Activated T-helper 1 cell treated with anti-CD3 and anti-CD28 coated beads, Interleukin-12 subunit alpha, Interleukin-12 subunit beta, Interleukin-2, Interleukin-4 antibody, amounts not matched to agents 30 ng/mL and 10 ng/mL and 1 ng/mL, durations not matched to agents 14 hours and 24 hours and 36 hours (primary cell): ENCODE measurements around the gene HYAL2. TPM values are rescaled to one million over a fixed set of nuclear protein-coding genes. Genes with fewer than 3 reads are reported as not detected.
"Not testable (repeated sequence)": the region's sequence is repeated elsewhere in the genome, so short reads cannot be mapped to it uniquely, and the experiment has no call there.

ENCODE experiments used
- DNase-seq: peaks from one replicate; pipeline ENCODE4 v3.0.0; 2021; ENCODE audit warnings: low spot score
- H3K27ac Mint-ChIP-seq: one replicate; pipeline ENCODE4 v1.8.0; 2021; ENCODE audit warnings: mild to moderate bottlenecking, mixed read lengths
- H3K27me3 Mint-ChIP-seq: one replicate; pipeline ENCODE4 v1.8.0; 2022; ENCODE audit warnings: mild to moderate bottlenecking, moderate library complexity, mixed read lengths; ENCODE audit not compliant: insufficient read depth
- H3K36me3 Mint-ChIP-seq: one replicate; pipeline ENCODE4 v1.8.0; 2021; ENCODE audit warnings: low read depth, mixed read lengths
- H3K4me1 Mint-ChIP-seq: one replicate; pipeline ENCODE4 v1.8.0; 2021; ENCODE audit warnings: low read depth, mixed read lengths
- H3K4me3 Mint-ChIP-seq: one replicate; pipeline ENCODE4 v1.8.0; 2021; ENCODE audit warnings: mild to moderate bottlenecking, moderate library complexity, mixed read lengths
- H3K9me3 Mint-ChIP-seq: one replicate; pipeline ENCODE4 v1.8.0; 2021; ENCODE audit warnings: mixed read lengths
- intact Hi-C: fragments of 100-400 bp; cut with micrococcal nuclease; formaldehyde crosslinking; loops from one replicate; pipeline ENCODE4 v1.15.1; 2024
- total RNA-seq: library from RNA; stranded (reverse); gene quantifications from 2 replicates; pipeline ENCODE4 v1.2.3, GENCODE V29; 2022

Gene HYAL2
- total RNA-seq, 1 donor from 2014 or later: 15.5 TPM

DNA sequence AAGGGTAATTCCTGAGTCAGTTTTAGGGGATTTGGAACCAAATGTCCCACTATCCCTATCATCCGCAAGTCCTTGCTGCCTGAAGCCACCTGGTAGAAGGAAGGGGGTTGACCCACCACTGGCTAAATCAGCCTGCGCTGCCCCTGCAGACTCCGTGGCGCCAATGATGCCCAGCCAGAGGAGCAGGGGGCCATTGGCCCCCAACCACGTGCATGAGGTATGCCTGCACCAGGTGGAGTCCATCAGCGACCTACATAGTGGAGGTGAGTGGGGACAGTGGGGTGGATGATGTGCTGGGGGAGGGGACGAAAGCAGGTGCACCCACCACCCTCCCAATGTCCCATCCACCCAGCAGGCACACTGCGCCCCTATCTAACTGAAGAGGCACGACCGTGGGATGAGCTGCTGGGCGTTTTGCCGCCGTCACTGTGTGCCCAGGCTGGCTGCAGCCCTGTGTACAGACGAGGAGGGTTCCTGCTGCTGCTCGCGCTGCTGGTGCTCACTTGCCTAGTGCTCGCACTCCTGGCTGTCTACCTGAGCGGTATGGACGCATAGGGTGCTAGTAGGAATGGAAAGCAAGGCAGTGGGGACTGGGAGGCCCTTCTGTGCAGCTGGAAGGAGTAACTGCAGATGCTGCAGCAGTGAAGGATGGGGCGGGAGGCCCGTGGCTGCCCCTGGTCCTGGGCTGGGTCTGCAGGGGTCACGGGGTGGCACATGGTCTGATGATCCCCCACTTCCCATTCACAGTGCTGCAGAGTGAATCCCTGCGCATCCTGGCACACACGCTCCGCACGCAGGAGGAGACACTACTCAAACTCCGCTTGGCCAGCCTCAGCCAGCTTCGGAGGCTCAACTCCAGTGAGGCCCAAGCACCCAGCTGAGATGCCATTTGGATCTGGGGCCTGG, 36.0 kb downstream of the HYAL2 start:
- Mint-ChIP-seq H3K27ac (no peak overlapping the region), H3K4me3 (no peak overlapping the region), H3K36me3 (peaks cover 15% of the 10 kb centered on the region), H3K4me1 (peaks cover 6% of the 10 kb centered on the region), H3K9me3 (no peaks in the 10 kb centered on the region), H3K27me3 (no peaks in the 10 kb centered on the region)
- intact Hi-C loops: no loop called here
- DNase-seq: no peak

DNA sequence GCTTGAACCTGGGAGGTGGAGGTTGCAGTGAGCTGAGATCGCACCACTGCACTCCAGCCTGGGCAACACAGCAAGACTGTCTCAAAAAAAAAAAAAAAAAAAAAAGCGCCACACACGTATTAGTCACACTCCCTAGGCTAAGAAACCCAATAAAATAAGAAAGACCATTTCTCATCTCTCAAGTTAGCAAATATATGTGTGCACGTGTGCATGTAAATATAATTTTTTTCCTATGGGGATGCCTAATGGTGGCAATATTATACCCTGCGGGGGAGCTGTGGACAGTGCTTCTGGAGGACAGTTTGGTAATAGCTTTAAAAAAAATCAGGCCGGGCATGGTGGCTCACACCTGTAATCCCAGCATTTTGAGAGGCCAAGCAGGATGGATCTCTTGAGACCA, 38.4 kb downstream of the HYAL2 start:
- H3K9me3 Mint-ChIP-seq, H3K4me3 Mint-ChIP-seq, H3K27me3 Mint-ChIP-seq, intact Hi-C loops, H3K36me3 Mint-ChIP-seq, DNase-seq, H3K4me1 Mint-ChIP-seq, H3K27ac Mint-ChIP-seq: not testable (repeated sequence)

GRCh38 chr3:50279255-50280016, 43.1 kb downstream of the HYAL2 start:
- no peaks in the 10 kb centered on the region for H3K36me3 Mint-ChIP-seq
- no peaks in the 10 kb centered on the region for H3K9me3 Mint-ChIP-seq
- no peak overlapping the region for H3K27ac Mint-ChIP-seq
- peaks cover 31% of the 10 kb centered on the region for H3K27me3 Mint-ChIP-seq
- no peak overlapping the region for H3K4me3 Mint-ChIP-seq
- intact Hi-C loops: no loop called here
- H3K4me1 Mint-ChIP-seq: peaks cover 11% of the 10 kb centered on the region
- no peak for DNase-seq

DNA sequence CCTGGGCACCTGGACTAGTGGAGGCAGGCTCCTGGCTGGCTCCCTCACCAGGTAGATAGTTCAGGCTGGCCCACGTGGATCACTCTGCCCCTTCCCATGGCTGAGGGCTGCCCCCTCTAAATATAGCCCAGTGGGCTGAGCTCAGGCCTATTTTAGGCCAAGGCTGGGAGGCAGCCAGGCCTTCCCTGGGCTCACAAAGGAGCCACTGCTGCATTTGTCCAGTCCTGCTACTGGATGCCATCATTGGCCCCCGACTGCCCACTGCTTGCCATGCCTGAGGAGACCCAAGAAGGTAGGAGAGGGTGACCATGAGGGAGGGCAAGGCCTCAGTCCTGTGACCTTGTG, 43.7 kb downstream of the HYAL2 start, which contains the start of gene LSMEM2:
LSMEM2 (plus strand) TSS at position 208 of the 345 bp plus-strand sequence; CDS start at position 235, 27 bp downstream.
- Mint-ChIP-seq H3K4me1 (peaks cover 16% of the 10 kb centered on the region), H3K4me3 (no peak within 1 kb of the TSS), H3K27me3 (peaks cover 36% of the 10 kb centered on the region), H3K9me3 (no peaks in the 10 kb centered on the region), H3K36me3 (no peaks in the 10 kb centered on the region), H3K27ac (no peak within 1 kb of the TSS)
- no peak for DNase-seq
- intact Hi-C loops: no loop called here

GRCh38 chr3:50278123-50278879, 44.2 kb downstream of the HYAL2 start:
- H3K27me3 Mint-ChIP-seq: peaks cover 36% of the 10 kb centered on the region
- peaks cover 16% of the 10 kb centered on the region for H3K4me1 Mint-ChIP-seq
- H3K9me3 Mint-ChIP-seq: no peaks in the 10 kb centered on the region
- no peak for DNase-seq
- no peak overlapping the region for H3K27ac Mint-ChIP-seq
- H3K4me3 Mint-ChIP-seq: no peak overlapping the region
- no peaks in the 10 kb centered on the region for H3K36me3 Mint-ChIP-seq
- intact Hi-C loops: no loop called here

- intact Hi-C loops: no loop called here
- H3K4me1 Mint-ChIP-seq: peaks cover 21% of the 10 kb centered on the region
- H3K4me3 Mint-ChIP-seq: no peak overlapping the region
- H3K27ac Mint-ChIP-seq: no peak overlapping the region
- H3K36me3 Mint-ChIP-seq: no peaks in the 10 kb centered on the region
- H3K9me3 Mint-ChIP-seq: no peaks in the 10 kb centered on the region
- DNase-seq: no peak
- peaks cover 40% of the 10 kb centered on the region for H3K27me3 Mint-ChIP-seq
Measured at GRCh38 chr3:50276762-50277101, 45.8 kb downstream of the HYAL2 start.

- no peak overlapping the region for H3K4me3 Mint-ChIP-seq
- H3K9me3 Mint-ChIP-seq: no peaks in the 10 kb centered on the region
- no peak for DNase-seq
- no peaks in the 10 kb centered on the region for H3K36me3 Mint-ChIP-seq
- peaks cover 21% of the 10 kb centered on the region for H3K4me1 Mint-ChIP-seq
- peak overlapping the region; percentile 40 for H3K27ac Mint-ChIP-seq
- H3K27me3 Mint-ChIP-seq: peaks cover 40% of the 10 kb centered on the region
- intact Hi-C loops: no loop called here
Measured at GRCh38 chr3:50275996-50276761, 46.4 kb downstream of the HYAL2 start.

DNA sequence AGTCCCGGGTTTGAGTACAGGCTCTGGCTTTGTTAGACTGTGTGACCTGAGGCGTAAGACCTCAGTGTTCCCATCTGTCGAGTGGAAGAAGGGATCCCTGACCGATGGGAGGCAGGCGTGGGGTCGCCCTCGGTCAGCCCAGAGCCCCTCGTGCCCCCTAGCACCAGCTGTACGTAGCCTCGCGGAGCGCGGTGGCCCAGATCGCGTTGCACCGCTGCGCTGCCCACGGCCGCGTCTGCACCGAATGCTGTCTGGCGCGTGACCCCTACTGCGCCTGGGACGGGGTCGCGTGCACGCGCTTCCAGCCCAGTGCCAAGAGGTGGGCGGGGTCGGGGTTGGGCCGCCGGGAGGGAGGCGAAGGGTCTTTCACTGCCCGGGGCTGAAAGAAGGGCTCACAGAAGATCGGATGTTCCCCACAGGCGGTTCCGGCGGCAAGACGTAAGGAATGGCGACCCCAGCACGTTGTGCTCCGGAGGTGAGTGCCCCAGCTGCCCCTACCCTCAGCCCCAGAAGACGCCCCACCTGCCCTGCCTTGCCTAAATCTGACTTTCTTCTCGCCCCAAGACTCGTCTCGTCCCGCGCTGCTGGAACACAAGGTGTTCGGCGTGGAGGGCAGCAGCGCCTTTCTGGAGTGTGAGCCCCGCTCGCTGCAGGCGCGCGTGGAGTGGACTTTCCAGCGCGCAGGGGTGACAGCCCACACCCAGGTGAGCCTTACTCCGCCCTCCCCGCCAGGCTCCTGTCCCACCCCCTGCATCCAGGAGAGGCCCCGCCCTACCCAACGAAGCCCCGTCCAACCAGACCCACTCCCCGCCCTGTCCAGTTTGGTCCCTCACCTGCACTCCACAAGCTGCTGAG, 47.2 kb downstream of the HYAL2 start:
- Mint-ChIP-seq H3K9me3 (no peaks in the 10 kb centered on the region), H3K4me1 (peaks cover 21% of the 10 kb centered on the region), H3K27me3 (peaks cover 40% of the 10 kb centered on the region), H3K36me3 (no peaks in the 10 kb centered on the region), H3K4me3 (no peak overlapping the region), H3K27ac (peak overlapping the region; percentile 40)
- DNase-seq: no peak
- intact Hi-C loops: no loop called here

- Mint-ChIP-seq H3K27me3 (peaks cover 40% of the 10 kb centered on the region), H3K4me1 (peaks cover 21% of the 10 kb centered on the region), H3K27ac (no peak overlapping the region), H3K4me3 (peak overlapping the region; percentile 41), H3K9me3 (no peaks in the 10 kb centered on the region), H3K36me3 (no peaks in the 10 kb centered on the region)
- intact Hi-C loops: loop anchor here (1.0 kb wide), 1 partner anchor 50 kb away; no protein-coding TSS in a partner anchor
- peak; percentile 62 for DNase-seq
Measured at GRCh38 chr3:50274371-50275104, 48.0 kb downstream of the HYAL2 start.

DNA sequence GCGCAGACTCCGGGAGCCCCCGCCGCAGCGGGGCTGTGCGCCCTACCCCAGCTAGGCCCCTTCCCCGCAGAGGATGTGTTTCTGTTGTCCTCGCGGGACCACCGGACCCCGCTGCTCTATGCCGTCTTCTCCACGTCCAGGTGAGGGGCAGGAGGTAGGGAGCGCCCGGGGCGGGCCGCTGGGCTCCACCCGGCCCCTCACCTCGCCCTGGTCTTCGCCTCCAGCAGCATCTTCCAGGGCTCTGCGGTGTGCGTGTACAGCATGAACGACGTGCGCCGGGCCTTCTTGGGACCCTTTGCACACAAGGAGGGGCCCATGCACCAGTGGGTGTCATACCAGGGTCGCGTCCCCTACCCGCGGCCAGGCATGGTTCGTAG, 48.9 kb downstream of the HYAL2 start:
- no peaks in the 10 kb centered on the region for H3K9me3 Mint-ChIP-seq
- H3K27ac Mint-ChIP-seq: no peak overlapping the region
- peaks cover 21% of the 10 kb centered on the region for H3K4me1 Mint-ChIP-seq
- no peaks in the 10 kb centered on the region for H3K36me3 Mint-ChIP-seq
- peaks cover 39% of the 10 kb centered on the region for H3K27me3 Mint-ChIP-seq
- H3K4me3 Mint-ChIP-seq: no peak overlapping the region
- intact Hi-C loops: loop anchor here (1.0 kb wide), 6 partner anchors 13 to 152 kb away; no protein-coding TSS in a partner anchor
- DNase-seq: no peak
